ENCODE data around the gene PCED1B.

GRCh38 chr12:47098099-47098498 is 18.7 kb downstream of the PCED1B start:
- no peak for TF ChIP-seq CTCF (IDR thresholded peaks at IDR 0.05)
- TF ChIP-seq POLR2AphosphoS5 (IDR thresholded peaks at IDR 0.05): no peak
